HG03280 (cell line): ENCODE data around the gene EPAS1.
"Not testable (repeated sequence)": the region's sequence is repeated elsewhere in the genome, so short reads cannot be mapped to it uniquely, and the experiment has no call there.

Experiments
- ATAC-seq: cut with Tn5 transposase; IDR thresholded peaks from one replicate; pipeline ENCODE4 v1.9.1; 2021; ENCODE audit warnings: mild to moderate bottlenecking, moderate library complexity; ENCODE audit not compliant: unreplicated experiment

The EPAS1 gene

DNA sequence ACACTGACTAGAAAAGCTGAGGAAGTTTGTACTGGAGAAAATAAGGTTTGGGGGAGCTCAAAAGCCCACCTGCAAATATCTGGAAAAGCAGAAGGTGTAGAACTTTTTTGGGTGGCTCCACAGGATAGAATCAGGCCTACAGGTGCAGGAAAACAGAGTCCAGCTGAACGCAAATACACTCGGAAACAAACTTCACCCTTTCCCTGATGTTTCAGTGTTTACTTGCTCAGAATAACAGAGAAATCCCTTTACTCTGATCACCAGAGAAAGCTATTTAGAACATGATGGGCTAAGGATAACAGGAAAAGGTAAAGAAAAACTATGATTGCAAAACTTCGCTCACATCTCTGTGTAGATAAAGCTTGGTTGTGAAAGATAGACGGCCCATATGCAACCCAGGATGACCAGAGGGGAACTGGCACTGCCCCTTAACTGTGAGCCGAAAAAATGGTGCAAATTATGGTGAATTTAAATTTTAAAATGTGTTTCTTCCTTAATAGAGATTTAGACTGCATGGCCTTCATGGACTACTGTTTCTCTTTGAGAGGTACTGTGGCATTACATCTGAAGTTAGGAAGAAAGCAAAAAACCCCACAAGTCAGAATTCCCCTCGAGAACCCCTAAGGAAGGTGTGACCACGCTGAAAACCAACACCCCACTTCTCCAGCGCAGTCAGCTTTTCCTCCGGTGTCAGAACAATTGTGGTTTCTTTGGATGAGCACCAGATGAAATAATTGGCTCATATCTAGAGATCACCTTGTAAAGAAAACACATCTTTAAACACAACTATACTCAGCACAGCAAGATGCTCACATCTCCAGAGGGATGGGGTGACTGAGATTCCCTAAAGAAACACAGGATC is 97.7 kb downstream of the EPAS1 start:
- ATAC-seq, result no peak

DNA sequence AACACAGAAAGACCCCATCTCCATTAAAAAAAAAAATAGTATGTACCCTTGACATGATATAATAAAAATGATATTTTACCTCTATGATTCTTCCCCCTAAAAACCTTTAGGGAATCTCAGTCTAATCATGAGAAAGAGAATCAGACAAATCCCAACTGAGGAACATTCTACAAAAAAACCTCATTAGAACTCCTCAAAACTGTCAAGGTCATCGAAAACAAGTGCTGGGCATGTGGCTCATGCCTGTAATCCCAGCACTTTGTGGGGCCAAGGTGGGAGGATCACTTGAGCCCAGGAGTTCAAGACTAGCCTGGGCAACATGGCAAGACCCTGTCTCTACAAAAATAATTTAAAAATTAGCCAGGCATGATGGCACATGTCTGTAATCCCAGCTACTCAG is 98.5 kb downstream of the EPAS1 start:
- ATAC-seq, result not testable (repeated sequence)

DNA sequence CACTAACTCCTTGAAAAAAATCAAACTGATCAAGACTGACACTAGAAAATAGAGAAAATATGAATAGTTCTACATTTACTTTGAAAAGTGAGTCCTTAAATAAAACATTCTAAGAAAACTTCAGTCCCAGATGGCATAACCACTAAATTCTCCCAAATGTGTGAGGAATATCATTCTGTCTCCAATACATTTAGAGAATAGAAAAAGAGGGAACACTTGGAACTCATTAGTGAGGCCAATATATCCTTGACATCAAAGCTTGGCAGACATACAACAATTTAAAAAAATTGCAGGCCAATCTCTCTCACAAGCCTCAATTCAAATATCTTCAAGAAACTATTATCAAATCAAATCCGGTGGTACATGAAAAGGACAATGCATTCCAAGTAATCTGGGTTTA is 102.8 kb downstream of the EPAS1 start:
- ATAC-seq, result no peak

DNA sequence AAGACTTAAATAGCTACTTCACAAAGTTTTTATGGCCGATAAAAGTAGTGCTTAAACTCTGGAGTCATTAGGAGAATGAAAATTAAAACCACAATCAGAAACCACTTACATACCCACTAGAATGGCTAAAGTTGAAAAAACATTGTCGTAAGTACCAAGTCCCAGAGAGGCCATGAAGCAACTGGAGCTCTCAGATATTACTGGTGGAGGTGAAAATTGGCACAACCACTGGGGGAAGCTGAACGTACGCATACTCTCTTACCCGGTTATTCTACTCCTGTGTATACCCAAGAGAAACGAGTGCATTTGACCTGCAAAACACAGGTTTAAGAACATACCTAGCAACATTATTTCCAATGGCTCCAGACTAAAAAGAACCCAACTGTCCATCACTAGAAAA is 105.7 kb downstream of the EPAS1 start:
- no peak for ATAC-seq

DNA sequence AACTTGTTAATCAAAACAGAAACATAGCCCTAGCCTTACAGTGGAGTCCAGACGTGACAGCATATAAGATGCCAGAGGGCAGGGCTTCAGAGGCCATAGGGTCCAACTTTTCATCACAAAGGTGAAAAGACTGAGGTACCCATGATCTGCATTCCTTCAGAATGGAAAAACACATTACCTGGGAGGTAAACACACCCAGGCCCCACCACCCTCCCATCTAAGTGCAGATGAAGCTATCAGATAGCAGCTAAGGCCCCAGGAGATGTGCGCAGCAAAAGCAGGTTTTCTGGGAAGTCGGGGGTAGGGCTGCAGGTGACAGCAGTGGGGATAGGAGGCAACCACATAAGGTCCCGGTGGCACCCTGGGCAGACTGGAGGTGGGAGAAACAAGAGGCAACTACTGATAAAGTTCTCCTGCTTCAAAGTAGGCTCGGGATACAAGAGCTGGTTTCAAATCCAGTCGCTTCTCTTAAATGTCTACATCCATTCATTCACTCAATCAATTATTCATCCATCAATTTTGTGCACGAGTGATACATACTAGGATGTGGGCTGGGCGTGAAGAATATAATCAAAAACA is 107.1 kb downstream of the EPAS1 start:
- no peak for ATAC-seq

DNA sequence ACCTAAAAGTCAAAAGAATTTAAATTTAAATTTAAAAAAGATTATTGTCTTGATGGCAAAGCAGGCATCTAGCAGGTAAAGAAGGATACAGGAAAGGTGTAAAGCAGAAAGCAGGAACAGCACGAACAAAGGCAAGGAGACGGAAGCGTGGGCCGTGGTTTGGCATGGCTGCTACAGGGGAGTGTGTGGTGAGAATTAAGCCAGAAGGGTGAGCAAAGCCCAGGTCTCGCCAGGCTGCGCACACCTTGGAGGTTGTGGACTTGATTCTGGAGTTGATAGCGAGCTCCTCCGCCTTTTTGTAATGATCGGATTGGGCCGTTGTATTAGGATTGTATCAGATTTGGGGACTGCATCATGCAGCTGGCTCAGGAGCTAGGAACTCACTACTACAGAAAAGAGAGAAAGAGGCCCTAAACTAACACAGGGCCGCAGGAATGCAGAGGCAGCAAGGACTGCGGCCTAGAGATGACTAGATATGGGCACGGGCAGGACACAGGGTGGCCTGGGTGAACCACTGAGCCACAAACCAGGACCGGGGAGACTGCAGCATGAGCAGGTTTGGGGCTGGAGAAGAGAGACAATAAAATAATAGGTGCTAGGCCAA is 110.7 kb downstream of the EPAS1 start:
- ATAC-seq, result no peak

DNA sequence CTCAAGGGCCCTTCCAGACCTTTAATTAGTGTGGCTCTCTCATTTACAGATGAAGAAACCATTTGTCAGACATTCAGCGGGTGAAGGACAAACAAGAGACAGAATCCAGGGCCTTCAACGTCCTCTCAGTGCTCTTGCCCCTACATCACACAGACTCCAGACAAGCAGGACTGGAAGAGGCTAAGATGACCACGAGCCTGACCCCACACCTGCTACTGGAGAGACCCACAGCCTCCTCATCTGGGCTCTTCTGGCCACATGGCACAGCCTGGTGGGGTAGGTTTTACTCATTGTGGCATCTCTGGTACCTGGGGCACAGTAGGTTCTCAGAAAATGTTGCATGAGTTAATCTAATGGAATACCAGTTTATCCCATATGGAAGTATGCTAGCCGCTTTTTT is 112.5 kb downstream of the EPAS1 start:
- ATAC-seq, result no peak

DNA sequence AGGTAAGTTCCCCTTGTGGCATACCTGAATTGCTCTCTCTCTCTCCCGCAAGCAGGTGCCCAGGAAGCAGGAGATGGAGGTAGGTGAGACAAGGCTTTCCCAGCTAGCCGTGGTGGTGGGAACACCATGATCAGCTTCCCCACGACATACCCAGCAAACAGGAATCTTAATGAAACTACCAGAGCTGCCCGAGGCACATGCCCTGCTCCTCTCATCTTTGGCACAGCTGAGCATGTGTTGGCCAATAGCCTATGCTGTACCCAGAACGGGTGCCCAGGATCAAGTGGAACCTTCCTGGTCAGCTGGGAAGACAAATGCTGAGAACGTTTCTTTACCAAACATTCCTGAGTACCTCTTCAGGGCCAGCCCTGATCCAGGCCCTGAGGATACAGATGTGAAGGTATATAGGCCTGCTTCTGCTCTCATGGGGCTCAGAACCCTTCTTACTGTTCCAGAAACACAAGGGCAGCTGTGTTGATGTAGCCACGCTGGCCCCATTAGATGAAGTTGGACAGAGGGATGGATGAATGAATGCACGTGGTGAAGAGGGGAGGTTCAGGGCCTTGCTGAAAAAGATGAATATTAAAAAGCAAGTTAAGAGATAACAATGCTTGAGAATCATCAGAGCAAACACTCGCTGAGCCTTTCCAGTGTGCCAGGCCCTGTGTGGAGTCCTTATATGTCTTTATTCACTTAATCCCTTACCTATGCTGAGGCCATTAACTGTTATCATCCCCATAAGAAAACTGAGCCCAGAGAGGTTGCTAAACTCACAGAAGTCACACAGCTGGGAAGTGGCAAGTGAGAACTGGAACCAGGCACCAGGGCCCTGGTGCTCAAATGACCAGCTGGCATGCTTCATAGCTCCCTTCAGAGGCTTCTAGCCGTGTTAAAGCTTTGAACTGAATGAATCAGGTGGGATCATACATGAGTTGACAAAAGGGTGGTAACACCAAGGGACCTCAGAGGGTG is 113.4 kb downstream of the EPAS1 start:
- ATAC-seq, result no peak

DNA sequence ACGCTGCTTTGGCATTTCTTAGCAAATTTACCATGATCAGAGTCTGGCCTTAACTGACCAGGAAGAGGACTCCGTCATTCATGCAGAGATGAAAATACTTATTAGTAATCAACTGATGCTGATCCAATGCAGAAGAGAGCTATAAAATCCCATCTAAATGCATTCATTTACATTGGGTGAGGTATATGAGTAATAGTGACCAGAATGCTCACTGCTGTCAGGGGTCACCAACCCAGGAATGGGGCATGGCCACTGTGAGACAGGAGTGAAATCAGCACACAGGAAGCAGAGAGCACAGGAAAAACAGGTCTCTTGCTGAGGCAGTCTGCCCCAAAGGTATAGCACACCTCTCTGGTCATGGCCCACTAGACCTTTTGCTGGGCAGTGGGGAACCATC is 114.0 kb downstream of the EPAS1 start:
- no peak for ATAC-seq

DNA sequence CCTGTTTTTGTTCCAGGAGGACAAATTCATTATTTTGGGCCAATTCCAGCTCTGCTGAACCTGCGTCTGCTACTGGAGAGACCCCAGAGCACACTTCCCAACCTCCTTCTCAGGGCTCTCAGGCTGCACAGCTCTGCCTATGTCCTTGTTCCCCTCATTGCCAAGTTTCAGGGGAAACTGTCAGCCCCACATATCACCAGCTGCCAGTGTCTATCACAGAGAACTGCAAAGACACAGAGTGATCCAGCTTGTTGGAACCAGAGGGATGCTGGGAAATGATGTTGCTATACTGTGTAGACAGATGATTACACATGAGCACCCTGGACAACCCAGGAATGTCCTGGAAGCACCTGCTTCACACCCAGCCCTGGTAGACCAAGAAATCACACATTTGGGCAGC is 114.8 kb downstream of the EPAS1 start:
- ATAC-seq, result no peak

DNA sequence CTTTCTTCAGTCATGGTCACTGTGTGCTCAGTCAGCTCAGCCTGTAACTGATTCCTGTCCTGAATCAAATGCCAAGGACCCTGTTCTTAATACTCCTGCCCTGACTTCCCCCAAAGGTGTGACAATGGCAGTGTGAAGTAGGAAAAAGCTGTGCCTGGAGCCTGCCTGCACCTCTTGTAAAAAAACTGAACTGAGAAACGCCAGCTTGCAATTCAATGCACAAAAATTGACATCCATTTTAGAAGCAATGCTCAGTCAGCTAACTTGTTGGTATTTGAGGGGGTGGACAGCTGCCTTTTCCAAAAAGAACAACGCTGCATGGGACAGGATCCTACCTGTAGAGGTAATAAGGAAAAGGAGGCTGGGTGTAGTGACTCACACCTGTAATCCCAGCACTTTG is 115.9 kb downstream of the EPAS1 start:
- no peak for ATAC-seq

DNA sequence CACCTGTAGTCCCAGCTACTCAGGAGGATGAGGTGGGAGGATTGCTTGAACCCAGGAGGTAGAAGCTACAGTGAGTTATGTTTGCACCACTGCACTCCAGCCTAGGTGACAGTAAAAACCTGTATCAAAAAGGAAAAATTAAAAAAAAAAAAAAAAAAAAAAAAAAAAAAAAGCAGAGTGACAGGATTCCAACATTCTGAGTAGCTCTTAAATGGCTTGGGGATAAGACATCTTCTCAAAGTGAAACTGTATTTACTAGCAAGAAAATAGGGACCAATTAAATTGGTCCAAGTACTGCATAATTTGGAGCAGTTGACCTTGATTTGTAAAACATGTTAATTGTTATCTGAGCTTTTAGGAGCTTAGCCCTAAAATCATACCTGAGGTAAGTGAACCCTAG is 116.4 kb downstream of the EPAS1 start:
- ATAC-seq, result no peak

DNA sequence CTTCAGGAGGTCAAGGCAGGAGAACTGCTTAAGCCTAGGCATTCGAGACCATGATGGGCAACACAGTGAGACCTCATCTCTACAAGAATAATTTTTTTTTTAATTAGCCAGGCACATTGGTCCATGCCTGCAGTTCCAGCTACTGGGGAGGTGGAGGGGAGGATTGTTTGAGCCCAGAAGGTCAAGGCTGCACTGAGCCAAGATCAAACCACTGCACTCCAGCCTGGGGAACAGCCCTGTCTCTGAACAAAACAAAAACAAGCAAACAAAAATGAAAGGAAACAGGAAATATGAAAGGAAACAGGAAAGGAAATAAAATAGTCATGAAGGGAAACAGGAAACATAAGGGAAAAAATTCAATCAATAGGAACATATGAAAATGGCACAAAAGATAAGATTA is 117.5 kb downstream of the EPAS1 start:
- no peak for ATAC-seq

DNA sequence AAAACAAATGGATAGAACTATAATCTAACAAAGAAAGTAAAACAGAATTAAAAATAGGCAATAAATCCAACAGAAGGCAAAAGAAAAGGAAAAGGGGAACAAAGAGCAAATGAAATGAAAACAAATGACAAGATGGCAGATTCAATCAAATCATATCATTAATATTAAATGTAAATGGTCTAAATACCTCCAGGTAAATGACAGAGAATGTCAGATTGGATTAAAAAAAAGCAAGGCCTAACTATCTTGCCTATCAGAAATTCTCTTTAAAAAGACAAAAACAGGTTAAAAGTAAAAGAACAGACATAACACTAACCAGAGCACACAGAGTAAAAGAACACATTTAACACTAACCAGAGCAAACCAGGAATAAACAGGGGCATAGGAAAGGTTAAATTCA is 119.1 kb downstream of the EPAS1 start:
- no peak for ATAC-seq

DNA sequence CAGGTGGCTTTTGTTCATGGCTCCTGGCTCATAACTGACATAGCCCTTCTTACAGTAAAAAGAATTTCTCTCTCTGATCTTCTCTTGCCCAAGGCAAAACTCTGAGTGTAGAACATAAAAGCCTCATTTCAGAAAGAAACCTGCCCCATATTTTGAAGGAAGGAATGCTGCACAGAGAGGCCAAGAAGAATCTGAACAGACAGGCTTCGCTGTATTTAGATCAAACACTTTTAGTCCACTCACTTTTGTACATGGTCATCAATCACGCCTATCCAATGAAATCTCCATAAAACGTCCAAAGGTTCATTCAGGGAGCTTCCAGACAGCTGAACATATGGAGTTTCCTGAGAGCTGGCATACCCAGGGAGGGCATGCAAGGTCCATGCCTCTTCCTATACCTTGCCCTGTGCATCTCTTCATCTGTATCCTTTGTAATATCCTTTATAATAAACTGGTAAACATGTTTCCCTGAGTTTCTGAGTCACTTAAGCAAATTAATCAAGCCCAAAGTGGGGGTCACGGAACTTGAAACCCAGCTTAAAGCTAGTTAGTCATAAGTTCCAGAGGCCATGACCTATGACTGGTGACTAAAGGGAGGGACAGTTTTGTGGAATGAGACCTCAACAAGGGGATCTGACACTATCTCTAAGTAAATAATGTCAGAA is 119.7 kb downstream of the EPAS1 start:
- no peak for ATAC-seq

DNA sequence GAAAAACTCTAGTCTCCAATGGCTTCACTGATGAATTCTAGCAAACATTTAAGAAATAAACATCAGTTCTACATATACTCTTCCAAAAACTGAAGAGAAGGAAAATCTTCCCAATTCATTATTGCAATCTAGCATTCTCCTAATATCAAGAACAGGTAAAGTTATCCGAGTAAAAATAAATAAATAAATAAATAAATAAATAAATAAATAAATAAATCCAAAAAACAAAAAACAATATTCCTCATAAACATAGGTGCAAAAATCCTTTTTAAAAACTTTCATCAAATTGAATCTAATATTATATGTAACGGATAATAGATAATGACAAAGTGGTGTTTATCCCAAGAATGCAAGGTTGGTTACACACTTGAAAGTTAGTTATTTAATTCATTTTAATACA is 123.7 kb downstream of the EPAS1 start:
- ATAC-seq, result no peak

DNA sequence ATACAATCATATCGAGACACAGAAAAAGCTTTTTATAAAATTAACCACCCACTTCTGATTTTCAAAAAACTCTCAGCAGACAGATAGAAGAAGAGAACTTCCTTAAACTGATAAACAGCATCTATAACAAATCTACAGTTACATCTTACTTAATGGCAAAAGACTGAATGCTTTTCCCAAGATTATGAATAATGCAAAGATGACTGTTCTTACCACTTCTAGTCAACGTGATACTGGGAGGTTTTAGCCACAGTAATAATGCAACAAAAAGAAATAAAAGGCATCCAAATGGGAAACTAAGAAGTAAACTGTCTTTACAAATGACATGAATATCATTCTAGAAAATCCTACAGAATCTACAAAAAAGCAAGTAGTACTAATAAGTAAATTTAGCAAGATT is 124.2 kb downstream of the EPAS1 start:
- no peak for ATAC-seq

DNA sequence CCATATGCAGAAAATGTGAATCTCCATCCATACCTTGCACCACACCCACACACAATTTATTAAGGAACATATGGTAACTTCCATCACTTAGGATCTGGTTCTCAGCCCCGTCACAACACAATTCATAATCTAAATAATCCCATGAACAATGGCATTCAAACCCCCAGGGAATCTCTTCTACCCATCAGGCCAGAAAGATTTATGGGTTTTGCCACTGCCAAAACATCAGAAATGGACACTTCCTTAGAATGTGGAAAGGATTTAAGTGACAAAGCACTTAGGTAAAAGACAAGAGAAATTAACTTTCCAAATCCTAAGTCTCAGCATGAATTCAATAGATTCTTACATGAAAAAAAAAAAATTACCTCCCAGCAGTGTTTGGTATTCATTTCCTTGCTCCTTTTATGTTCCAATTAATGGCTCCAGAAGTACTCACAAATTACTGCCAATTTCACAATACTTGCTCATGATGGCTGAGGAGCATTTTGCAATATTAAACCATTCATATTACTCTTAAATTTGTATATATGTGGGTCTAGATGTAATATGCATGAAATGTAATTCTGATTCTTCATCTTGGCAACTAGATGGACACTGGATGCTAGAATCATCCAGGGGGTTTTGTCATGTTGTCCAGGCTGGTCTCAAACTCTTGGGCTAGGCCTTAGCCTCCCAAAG is 125.6 kb downstream of the EPAS1 start:
- no peak for ATAC-seq

DNA sequence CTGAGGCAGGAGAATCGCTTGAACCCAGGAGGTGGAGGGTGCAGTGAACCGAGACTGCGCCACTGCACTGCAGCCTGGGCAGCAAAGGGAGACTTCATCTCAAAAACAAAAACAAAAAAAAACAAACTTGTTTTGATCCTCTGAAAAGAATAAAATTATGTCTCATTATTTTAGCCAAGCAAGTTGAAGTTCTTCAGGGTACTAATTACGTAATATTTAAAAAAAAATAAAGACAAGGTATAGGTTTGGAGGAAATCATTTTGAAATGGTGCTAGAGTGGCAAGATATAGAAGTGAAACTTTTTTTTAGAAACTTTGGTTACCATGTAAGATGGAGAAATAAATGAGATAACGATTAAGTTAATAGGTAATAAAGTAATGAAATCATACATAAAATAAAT is 127.7 kb downstream of the EPAS1 start:
- no peak for ATAC-seq

DNA sequence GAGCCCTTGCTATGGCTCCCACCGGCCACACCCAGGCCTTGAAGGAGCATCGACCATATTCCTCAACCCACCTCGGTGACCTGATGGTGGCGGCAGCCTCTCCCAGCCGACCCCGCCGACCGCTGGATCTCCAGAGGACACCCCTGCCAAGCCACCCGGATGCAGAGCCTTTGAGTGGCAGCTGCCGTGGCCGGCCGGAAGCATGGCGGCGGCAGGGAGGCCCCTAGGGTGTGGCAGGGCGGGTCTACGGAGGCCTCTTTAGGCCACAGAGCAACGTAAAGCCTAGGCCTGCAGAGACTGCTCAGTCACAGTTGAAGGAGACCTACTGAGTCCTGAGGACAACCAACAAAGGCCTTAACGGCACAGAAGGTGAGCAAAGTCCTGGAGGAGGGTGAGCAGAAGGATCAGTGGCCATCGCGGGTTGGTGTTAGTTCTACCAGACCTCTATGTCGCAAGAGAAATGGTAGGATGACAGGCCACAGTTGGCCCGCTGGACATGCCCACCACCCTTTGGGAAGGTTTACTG is 131.8 kb downstream of the EPAS1 start:
- ATAC-seq, result no peak
